Measurements from ENCODE around the gene RUNX2.

GRCh38 chr6:45411959-45412358 lies 83.8 kb downstream of the RUNX2 start:
- TF ChIP-seq CTCF (IDR thresholded peaks at IDR 0.05) (no peak), POLR2A (IDR thresholded peaks at IDR 0.05) (no peak)

Measured in Peyer's patch (tissue), 4 donors.